ENCODE measurements around the gene U2AF2. TPM values are rescaled to one million over a fixed set of nuclear protein-coding genes. Genes with fewer than 3 reads are reported as not detected.

Gene U2AF2
- total and polyA plus RNA-seq, 9 of the 15 experiments (the other 6 are each of a cell fraction or from before 2014, with no cell fraction given): 3.0 to 331 (median 157) TPM

GRCh38 chr19:55605207-55605636 is 49.6 kb upstream of the U2AF2 start (continued):
- TF ChIP-seq ZNF655 (CRISPR knock-in tag; IDR thresholded peaks at IDR 0.05): no peak
- TF ChIP-seq HBP1 (CRISPR knock-in tag; IDR thresholded peaks at IDR 0.05): no peak
- TF ChIP-seq ILF3 (IDR thresholded peaks at IDR 0.05; ENCODE audit: borderline replicate concordance): no peak
- no peak for TF ChIP-seq ZBTB34 (CRISPR knock-in tag; IDR thresholded peaks at IDR 0.05)
- TF ChIP-seq ZNF644 (tag; IDR thresholded peaks at IDR 0.05; ENCODE audit: low read depth): no peak
- TF ChIP-seq ZEB2 (IDR thresholded peaks at IDR 0.05): no peak
- TF ChIP-seq ELK3 (CRISPR knock-in tag; IDR thresholded peaks at IDR 0.05): no peak
- no peak for TF ChIP-seq ZNF79 (CRISPR knock-in tag; IDR thresholded peaks at IDR 0.05; ENCODE audit: low read depth)
- no peak for TF ChIP-seq HMG20A (CRISPR knock-in tag; conservative IDR thresholded peaks at IDR 0.05)
- peak; percentile 68 for TF ChIP-seq EGR1 (conservative IDR thresholded peaks at IDR 0.05)
- TF ChIP-seq SMARCA4 (IDR thresholded peaks at IDR 0.05): no peak
- TF ChIP-seq ILK (tag; IDR thresholded peaks at IDR 0.05; ENCODE audit: borderline replicate concordance, low read depth): no peak
- TF ChIP-seq NCOA6 (IDR thresholded peaks at IDR 0.05): no peak
- TF ChIP-seq ZKSCAN1 (IDR thresholded peaks at IDR 0.05; ENCODE audit: low read depth, low read length): no peak
- no peak; a peak in 1 of 4 replicates for TF ChIP-seq FOXK2 (conservative IDR thresholded peaks at IDR 0.05 in 1 of 2, IDR thresholded peaks at IDR 0.05 in 1 of 2; ENCODE audit: low read depth in 2 of 2)
- TF ChIP-seq ZNF239 (CRISPR knock-in tag; IDR thresholded peaks at IDR 0.05): no peak
- no peak for TF ChIP-seq KAT2B (IDR thresholded peaks at IDR 0.05; ENCODE audit: low read depth, low read length)

All from K562 (cell line).